ELR (cell line): ENCODE data around the gene TMEM9B.
"Not testable (repeated sequence)": the region's sequence is repeated elsewhere in the genome, so short reads cannot be mapped to it uniquely, and the experiment has no call there.

ENCODE experiments used
- DNase-seq: peaks from one replicate; pipeline ENCODE4 v3.0.0-alpha.2; 2015; ENCODE audit warnings: low read depth

TMEM9B gene

GRCh38 chr11:8964324-8965320 is at the start of gene TMEM9B:
TSS of gene TMEM9B (minus strand) at chr11:8964442. CDS start at chr11:8964313, 129 bp downstream.
- peak; percentile 92 for DNase-seq

GRCh38 chr11:9013373-9013772 is 49.1 kb upstream of the TMEM9B start:
- no peak for DNase-seq

- DNase-seq = not testable (repeated sequence)
These were observed 45.3 kb upstream of the TMEM9B start for GRCh38 chr11:9009538-9009937.

- DNase-seq = no peak
These were observed 44.4 kb upstream of the TMEM9B start for GRCh38 chr11:9008661-9009060.

GRCh38 chr11:9008011-9008550 is 43.8 kb upstream of the TMEM9B start:
- no peak for DNase-seq

GRCh38 chr11:9005087-9005486 is 40.8 kb upstream of the TMEM9B start:
- no peak for DNase-seq

GRCh38 chr11:9004183-9004926 is 40.1 kb upstream of the TMEM9B start:
- no peak for DNase-seq

- DNase-seq = peak; percentile 81
These were observed 39.4 kb upstream of the TMEM9B start, which contains the start of gene NRIP3 for GRCh38 chr11:9003573-9004182. TSS of gene NRIP3 (minus strand) at chr11:9004001. CDS start at chr11:9003935, 66 bp downstream.

GRCh38 chr11:9002920-9003572 is 38.8 kb upstream of the TMEM9B start:
- peak; percentile 52 for DNase-seq

- DNase-seq = peak; percentile 97
These were observed 37.5 kb upstream of the TMEM9B start for GRCh38 chr11:9001736-9002135.

GRCh38 chr11:8998017-8998416 is 33.8 kb upstream of the TMEM9B start:
- no peak for DNase-seq

- no peak for DNase-seq
These were observed 33.2 kb upstream of the TMEM9B start for GRCh38 chr11:8997451-8997850.

GRCh38 chr11:8989453-8989852 is 25.2 kb upstream of the TMEM9B start:
- DNase-seq = peak; percentile 54

GRCh38 chr11:8988329-8989234 is 24.3 kb upstream of the TMEM9B start:
- peak; percentile 68 for DNase-seq

GRCh38 chr11:8987446-8987845 is 23.2 kb upstream of the TMEM9B start:
- DNase-seq = no peak

- DNase-seq = not testable (repeated sequence)
These were observed 22.5 kb upstream of the TMEM9B start for GRCh38 chr11:8986772-8987171.

- no peak for DNase-seq
These were observed 21.2 kb upstream of the TMEM9B start for GRCh38 chr11:8985462-8985861.

- no peak for DNase-seq
These were observed 19.3 kb upstream of the TMEM9B start for GRCh38 chr11:8983552-8983951.

GRCh38 chr11:8980485-8980884 is 16.2 kb upstream of the TMEM9B start:
- DNase-seq = no peak

GRCh38 chr11:8979365-8979764 is 15.1 kb upstream of the TMEM9B start:
- DNase-seq = not testable (repeated sequence)
